Vagina (tissue), 2 donors: ENCODE measurements around the gene FABP6.

Experiments
- POLR2A ChIP-seq, 2 donors: fragments of 450-650 bp; IDR thresholded peaks; one replicate each; pipeline ENCODE4 v1.6.1; 2017; ENCODE audit warnings: antibody characterized with exemption in 2 of 2, mild to moderate bottlenecking in 2 of 2, moderate library complexity in 2 of 2
- POLR2AphosphoS5 ChIP-seq, 2 donors: sonication (generic); formaldehyde crosslinking; IDR thresholded peaks; one replicate each; pipeline ENCODE4 v1.9.0; 2017; ENCODE audit warnings: antibody characterized with exemption in 2 of 2, mild to moderate bottlenecking in 2 of 2, low read depth in 1 of 2; ENCODE audit not compliant: insufficient read depth in 1 of 2

DNA sequence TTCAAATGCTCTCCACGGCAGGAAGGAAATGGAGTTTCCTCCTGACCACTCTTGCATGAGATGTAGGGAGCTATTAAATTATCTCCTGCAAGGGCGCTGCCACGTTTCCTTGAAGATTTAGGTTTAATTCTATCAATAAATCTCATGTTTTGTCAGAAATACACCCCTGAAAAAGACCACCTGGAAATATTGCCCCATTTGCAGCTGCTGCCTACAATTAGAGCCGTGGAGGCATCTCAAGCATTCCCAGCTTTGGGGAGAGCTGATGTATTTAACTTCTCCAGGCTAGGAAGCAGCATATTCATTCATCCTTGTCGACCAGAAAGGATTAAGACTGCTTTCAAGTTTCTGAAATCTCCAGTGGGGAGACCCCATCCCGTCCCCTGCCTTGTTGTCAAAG is 42.5 kb downstream of the FABP6 start:
- TF ChIP-seq POLR2AphosphoS5 (IDR thresholded peaks at IDR 0.05; ENCODE audit: insufficient read depth in 1 of 2, low read depth in 1 of 2) (no peak), POLR2A (IDR thresholded peaks at IDR 0.05) (no peak)
